Stimulated activated CD8-positive, alpha-beta memory T cell treated with anti-CD3 and anti-CD28 coated beads, Interleukin-7, amount 100 ng/mL, for 24 hours (primary cell): ENCODE data around the gene PLEKHA4.
"Not testable (repeated sequence)": the region's sequence is repeated elsewhere in the genome, so short reads cannot be mapped to it uniquely, and the experiment has no call there.

Experiments
- DNase-seq: peaks from one replicate; pipeline ENCODE4 v3.0.0-alpha.2; 2020; ENCODE audit warnings: low read depth

PLEKHA4 gene

DNA sequence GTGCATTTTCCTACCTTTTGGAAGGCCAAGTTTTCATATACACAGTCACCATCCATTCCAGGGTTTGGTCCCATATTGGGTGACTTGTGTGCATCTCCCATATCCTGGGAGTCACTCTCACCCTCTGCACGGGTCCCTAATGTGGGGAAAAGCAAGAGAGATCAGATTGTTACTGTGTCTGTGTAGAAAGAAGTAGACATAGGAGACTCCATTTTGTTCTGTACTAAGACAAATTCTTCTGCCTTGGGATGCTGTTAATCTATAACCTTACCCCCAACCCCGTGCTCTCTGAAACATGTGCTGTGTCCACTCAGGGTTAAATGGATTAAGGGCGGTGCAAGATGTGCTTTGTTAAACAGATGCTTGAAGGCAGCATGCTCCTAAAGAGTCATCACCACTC lies 21.1 kb upstream of the PLEKHA4 start:
- not testable (repeated sequence) for DNase-seq

GRCh38 chr19:48887861-48888612 lies 19.6 kb upstream of the PLEKHA4 start:
- no peak for DNase-seq

DNA sequence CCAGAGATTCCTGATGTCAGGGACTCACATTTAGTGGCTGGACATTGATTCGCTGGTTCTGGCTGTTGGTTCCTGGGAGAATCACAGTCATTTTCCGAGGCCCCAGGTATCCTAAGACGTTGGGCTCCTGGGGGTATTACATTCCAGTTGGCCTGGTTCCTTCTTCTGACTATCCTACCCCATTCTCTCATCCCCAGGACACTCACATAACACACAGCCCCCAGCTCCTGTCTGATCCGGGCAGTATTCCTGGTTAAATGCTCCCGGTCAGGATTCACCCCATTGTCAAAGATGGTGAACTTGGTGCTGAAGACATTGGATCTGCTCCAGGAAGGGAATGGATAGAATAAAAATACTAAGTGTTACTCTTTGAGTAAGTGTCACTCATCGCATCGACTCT lies 15.3 kb upstream of the PLEKHA4 start:
- no peak for DNase-seq

- no peak for DNase-seq
Observed at GRCh38 chr19:48881741-48882657, 13.6 kb upstream of the PLEKHA4 start.

DNA sequence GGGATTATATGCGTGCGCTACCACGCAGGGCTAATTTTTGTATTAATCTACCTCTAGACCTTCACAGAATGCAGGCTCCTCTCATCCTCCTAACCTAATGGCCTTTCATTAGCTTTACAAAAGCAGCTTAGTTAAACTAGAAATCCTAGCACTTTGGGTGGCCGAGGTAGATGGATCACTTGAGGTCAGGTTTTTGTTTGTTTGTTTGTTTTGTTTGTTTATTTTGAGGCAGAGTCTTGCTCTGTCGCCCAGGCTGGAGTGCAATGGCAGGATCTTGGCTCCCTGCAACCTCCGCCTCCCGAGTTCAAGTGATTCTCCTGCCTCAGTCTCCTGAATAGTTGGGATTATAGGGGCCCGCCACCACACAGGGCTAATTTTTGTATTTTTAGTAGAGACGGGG lies 11.3 kb upstream of the PLEKHA4 start:
- DNase-seq: not testable (repeated sequence)

- no peak for DNase-seq
Observed at GRCh38 chr19:48879025-48879637, 10.7 kb upstream of the PLEKHA4 start.

- no peak for DNase-seq
Observed at GRCh38 chr19:48878196-48879024, 10.0 kb upstream of the PLEKHA4 start.

DNA sequence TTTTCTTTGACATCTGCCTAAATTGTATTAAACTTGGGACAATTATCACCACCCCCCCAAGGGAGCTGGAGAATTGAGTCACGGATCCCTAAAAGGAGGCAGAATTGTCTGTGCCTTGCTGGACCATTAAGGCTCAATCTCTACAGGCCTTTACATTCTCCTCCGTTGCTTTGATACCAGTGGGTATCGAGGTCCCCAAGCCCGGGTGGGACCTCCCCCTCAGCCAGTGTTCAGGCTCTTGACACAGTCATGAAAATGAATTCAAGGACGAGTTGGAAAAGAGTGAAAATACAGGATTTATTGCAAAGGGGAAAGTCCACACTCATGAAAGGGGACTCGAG lies 9.4 kb upstream of the PLEKHA4 start:
- DNase-seq: no peak

DNA sequence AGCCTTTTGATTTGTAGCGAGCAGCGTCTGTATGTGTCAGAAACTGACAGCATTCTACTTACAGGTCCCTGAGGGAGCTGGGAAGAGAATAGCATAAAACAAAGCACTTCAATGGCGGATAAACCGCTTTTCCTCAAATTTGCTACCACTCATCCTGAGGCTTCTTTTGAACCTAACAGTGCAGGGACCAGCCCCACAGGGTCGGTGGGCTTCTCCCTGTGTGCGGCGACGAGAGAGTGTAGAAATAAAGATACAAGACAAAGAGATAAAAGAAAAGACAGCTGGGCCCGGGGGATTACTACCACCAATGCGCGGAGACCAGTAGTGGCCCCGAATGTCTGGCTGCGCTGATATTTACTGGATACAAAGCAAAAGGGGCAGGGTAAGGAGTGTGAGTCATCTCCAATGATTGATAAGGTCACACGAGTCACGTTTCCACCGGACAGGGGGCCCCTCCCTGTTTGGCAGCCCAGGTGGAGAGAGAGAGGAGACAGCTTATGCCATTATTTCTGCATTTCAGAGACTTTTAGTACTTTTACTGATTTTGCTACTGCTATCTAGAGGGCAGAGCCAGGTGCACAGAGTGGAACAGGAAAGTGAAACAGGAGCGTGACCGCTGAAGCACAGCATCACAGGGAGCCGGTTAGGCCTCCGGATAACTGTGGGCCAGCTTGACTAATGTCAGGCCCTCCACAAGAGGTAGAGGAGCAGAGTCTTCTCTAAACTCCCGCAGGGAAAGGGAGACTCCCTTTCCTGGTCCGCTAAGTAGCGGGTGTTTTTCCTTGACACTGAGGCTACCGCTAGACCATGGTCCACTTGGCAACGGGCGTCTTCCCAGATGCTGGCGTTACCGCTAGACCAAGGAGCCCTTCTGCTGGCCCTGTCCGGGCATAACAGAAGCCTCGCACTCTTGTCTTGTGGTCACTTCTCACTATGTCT lies 7.9 kb upstream of the PLEKHA4 start:
- not testable (repeated sequence) for DNase-seq

DNA sequence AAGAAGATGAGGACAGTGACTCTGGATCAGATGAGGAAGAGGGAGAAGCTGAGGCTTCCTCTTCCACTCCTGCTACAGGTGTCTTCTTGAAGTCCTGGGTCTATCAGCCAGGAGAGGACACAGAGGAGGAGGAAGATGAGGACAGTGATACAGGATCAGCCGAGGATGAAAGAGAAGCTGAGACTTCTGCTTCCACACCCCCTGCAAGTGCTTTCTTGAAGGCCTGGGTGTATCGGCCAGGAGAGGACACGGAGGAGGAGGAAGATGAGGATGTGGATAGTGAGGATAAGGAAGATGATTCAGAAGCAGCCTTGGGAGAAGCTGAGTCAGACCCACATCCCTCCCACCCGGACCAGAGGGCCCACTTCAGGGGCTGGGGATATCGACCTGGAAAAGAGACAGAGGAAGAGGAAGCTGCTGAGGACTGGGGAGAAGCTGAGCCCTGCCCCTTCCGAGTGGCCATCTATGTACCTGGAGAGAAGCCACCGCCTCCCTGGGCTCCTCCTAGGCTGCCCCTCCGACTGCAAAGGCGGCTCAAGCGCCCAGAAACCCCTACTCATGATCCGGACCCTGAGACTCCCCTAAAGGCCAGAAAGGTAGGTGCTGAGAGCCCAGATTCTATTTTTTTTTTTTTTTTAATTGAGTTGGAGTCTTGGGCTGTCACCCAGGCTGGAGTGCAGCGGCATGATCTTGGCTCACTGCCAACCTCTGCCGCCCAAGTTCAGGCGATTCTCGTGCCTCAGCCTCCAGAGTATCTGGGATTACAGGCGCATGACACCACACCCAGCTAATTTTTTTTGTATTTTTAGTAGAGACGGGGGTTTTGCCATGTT lies 6.1 kb upstream of the PLEKHA4 start:
- no peak for DNase-seq

DNA sequence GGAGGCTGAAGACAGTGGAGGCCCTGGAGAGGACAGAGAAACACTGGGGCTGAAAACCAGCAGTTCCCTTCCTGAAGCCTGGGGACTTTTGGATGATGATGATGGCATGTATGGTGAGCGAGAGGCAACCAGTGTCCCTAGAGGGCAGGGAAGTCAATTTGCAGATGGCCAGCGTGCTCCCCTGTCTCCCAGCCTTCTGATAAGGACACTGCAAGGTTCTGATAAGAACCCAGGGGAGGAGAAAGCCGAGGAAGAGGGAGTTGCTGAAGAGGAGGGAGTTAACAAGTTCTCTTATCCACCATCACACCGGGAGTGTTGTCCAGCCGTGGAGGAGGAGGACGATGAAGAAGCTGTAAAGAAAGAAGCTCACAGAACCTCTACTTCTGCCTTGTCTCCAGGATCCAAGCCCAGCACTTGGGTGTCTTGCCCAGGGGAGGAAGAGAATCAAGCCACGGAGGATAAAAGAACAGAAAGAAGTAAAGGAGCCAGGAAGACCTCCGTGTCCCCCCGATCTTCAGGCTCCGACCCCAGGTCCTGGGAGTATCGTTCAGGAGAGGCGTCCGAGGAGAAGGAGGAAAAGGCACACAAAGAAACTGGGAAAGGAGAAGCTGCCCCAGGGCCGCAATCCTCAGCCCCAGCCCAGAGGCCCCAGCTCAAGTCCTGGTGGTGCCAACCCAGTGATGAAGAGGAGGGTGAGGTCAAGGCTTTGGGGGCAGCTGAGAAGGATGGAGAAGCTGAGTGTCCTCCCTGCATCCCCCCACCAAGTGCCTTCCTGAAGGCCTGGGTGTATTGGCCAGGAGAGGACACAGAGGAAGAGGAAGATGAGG lies 5.3 kb upstream of the PLEKHA4 start:
- no peak for DNase-seq

GRCh38 chr19:48872884-48873475 lies 4.6 kb upstream of the PLEKHA4 start:
- DNase-seq: no peak

DNA sequence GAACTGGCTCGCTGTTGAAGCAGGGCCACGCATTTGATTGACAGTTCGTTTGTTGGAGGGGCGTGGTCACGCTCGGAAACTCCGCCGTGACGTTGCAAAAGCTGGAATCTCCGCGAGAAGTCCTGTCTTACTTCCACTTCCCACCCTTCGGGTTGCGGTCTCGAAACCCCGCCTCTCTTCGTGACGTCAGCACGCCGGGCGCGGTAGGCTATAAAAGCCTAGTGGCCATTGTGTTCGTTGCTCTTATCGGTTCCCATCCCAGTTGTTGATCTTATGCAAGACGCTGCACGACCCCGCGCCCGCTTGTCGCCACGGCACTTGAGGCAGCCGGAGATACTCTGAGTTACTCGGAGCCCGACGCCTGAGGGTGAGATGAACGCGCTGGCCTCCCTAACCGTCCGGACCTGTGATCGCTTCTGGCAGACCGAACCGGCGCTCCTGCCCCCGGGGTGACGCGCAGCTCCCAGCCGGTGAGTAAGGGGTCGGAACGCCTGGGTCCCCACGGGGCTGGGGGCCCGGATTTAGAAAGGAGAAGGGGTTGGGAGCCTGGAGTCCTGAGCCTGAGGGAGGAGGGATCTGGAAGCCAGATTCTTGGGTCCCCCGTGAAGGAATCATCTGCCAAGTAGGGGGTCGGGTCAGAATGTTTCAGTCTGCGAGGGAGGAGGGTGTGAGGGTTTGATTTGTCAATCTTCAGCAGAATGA lies 3.9 kb upstream of the PLEKHA4 start, which contains the start of gene PPP1R15A:
TSS of gene PPP1R15A (plus strand) at position 240 of the 702 bp plus-strand sequence. CDS start 813 bp downstream, outside the sequence.
- DNase-seq: peak; percentile 99

DNA sequence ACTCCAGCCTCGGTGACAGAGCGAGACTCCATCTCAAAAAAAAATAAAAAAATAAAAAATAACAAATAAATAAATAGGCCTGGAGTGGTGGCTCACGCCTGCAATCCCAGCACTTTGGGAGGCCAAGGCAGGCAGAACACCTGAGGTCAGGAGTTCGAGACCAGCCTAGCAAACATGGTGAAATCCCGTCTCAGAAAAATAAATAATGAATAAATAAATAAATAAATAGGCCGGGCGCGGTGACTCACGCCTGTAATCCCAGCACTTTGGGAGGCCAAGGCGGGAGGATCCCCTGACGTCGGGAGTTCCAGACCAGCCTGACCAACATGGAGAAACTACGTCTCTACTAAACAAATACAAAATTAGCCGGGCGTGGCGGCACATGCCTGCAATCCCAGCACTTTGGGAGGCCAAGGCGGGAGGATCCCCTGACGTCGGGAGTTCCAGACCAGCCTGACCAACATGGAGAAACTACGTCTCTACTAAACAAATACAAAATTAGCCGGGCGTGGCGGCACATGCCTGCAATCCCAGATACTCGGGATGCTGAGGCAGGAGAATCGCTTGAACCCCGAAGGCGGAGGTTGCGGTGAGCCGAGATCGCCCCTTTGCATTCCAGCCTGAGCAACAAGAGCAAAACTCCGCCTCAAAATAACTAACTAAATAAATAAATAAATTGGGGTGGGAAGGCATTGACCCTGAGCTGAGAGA lies 3.2 kb upstream of the PLEKHA4 start:
- DNase-seq: not testable (repeated sequence)

DNA sequence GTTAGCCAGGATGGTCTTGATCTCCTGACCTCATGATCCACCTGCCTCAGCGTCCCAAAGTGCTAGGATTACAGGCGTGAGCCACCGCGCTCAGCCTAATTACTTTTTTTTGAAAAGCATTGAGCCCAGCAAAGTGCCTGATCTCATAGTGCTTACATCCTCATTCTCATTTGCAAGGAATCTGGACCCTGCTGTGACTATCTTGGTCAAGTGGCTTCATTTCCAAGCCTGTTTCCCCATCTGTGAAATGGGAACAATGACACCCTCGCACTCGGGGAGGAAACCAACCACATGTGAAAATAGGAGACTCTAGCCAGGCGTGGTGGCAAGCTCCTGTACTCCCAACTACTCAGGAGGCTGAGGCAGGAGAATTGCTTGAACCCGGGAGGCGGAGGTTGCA lies 1.6 kb upstream of the PLEKHA4 start:
- no peak for DNase-seq

GRCh38 chr19:48867746-48868113 lies 687 bp downstream of the PLEKHA4 start:
- DNase-seq: no peak

DNA sequence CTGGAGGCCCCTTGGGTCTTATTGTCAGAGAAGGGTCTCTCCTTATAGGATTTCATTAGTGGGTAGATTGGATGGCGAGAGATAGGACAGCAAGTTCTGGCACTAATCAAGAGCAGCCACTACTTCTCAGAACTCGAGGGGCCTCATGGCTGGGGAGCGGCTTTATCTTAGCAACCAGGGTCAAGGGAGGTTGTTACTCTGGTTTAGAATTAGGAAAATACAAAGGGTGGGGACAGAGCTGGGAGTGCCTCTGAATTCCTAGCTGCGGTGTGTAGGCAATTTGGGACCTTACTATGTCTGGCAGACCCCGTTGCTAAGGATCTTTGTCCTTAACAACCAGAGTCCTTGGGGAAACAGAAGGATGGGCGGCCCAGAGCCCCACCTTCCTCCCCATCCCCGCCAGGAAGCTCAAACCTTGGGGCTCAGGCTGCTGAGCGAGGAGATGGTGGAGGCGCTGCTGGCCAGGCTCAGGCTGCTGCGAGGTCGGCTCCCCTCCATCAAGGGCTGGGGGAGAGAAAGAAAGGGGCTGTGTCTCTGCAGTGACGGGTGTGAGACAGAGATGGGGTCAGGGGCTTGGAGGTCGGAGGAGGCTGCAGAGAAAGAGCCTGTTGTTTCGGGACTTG lies 1.2 kb downstream of the PLEKHA4 start:
- DNase-seq: no peak
